DND-41 (cell line): ENCODE results near the gene FTO.

Source experiments
- EZH2 ChIP-seq: IDR thresholded peaks from 3 replicates; pipeline ENCODE4 v1.6.1; 2012; ENCODE audit warnings: borderline replicate concordance, low read depth, mild to moderate bottlenecking, moderate library complexity, low read length, inconsistent platforms; ENCODE audit not compliant: severe bottlenecking
- TF ChIP-seq, protein P1 (sequence below): IDR thresholded peaks from 2 replicates; pipeline ENCODE4 v1.5.1; 2012; ENCODE audit warnings: borderline replicate concordance, low read length, moderate library complexity, mild to moderate bottlenecking; ENCODE audit not compliant: poor library complexity, severe bottlenecking; ENCODE audit errors: extremely low read depth

DNA sequence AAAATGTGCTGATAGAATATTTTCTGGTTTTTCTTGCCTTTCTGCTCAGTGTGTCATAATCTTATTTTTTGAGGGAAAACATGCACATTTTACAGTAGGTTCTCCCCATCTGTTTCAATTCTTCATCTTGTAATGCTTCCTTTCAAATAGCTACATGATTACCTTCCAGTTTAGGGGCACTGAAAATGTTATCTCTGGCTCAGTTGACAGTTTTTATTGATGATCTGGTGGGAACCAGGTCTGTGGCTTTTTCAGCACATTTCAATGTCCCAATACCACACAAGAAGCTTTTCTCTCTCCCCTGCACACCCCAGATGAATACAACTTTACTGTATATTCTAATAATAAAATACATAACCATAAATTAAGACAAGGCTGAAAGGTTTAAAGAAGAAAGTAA lies 36.5 kb downstream of the FTO start:
- TF ChIP-seq, protein P1, sequence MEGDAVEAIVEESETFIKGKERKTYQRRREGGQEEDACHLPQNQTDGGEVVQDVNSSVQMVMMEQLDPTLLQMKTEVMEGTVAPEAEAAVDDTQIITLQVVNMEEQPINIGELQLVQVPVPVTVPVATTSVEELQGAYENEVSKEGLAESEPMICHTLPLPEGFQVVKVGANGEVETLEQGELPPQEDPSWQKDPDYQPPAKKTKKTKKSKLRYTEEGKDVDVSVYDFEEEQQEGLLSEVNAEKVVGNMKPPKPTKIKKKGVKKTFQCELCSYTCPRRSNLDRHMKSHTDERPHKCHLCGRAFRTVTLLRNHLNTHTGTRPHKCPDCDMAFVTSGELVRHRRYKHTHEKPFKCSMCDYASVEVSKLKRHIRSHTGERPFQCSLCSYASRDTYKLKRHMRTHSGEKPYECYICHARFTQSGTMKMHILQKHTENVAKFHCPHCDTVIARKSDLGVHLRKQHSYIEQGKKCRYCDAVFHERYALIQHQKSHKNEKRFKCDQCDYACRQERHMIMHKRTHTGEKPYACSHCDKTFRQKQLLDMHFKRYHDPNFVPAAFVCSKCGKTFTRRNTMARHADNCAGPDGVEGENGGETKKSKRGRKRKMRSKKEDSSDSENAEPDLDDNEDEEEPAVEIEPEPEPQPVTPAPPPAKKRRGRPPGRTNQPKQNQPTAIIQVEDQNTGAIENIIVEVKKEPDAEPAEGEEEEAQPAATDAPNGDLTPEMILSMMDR = no peak
- no peak for TF ChIP-seq EZH2
